GM15510 (cell line): ENCODE results near the gene ASPDH.

Experiments used
- POLR2A ChIP-seq: IDR thresholded peaks from 3 replicates; pipeline ENCODE4 v1.6.1; 2011; ENCODE audit warnings: borderline replicate concordance; ENCODE audit not compliant: insufficient read length; ENCODE audit errors: extremely low read depth

Gene ASPDH

DNA sequence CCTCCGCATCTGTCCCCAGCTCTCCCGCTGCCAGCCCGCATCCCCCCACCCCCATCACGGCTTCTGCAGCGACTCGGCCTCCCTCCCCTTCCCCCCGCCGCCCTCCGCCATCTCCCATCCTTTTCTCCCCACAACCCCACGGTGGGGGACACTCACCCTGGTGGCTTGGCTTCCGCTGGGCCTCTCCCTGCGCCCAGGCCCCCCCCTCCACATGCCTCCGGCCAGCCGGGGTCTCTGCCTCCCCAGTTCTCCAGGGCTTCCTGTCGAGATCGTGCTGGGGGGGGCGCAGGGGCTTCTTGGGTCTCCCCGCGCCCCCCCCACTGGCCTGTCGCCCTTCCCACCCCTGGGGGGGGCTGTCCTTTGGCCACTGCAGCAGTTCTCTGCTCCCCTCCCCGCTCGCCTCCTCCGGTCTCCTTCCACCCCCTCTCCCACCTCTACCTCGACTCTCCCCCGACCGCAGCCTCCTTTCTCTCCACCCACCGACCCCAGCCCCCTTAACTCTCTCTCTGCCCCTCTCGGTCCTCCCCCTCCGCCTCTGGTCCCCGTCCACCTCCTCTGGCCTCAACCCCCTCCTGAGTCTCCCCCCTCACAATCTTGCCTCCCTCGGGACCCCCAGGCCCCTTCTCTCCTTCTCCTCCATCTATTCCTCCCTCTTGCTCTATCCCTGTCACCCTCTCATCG lies 37.5 kb upstream of the ASPDH start:
- TF ChIP-seq POLR2A, result no peak

- no peak for TF ChIP-seq POLR2A
These were observed 36.9 kb upstream of the ASPDH start for GRCh38 chr19:50550594-50550966.

DNA sequence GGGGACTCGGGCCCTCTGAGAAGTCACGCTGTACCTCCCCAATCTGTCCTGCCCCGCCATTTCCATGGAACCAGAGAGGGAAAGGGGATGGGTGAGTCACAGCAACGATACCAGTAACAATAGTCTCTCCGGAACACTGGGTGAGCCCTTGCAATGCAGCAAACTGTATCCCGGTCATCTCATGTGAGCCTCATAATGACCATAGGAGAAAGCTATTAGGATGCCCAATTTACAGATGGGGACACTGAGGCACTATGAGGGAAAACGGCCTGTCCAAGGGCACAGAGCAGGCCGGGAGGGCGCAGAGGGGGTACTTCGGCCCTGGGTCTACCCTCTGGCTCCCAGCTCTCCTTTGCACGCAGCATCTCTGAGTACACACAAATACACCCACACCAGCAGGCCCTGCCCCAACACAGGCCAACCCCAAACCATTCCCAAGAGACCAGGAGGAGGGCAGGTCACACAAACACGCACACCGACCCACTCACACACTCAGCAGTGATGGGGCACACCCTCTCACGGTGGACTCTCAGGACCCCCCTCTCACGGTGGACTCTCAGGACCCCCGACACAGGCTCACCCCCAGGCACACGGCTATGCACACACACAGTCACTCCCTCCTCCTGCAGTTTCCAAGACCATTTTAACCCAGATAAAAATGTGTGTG lies 36.3 kb upstream of the ASPDH start:
- no peak for TF ChIP-seq POLR2A

GRCh38 chr19:50549059-50549926 lies 35.6 kb upstream of the ASPDH start:
- TF ChIP-seq POLR2A, result no peak

- no peak for TF ChIP-seq POLR2A
These were observed 34.7 kb upstream of the ASPDH start for GRCh38 chr19:50548191-50549058.

- no peak for TF ChIP-seq POLR2A
These were observed 33.9 kb upstream of the ASPDH start for GRCh38 chr19:50547385-50548190.

GRCh38 chr19:50546527-50547221 lies 33.0 kb upstream of the ASPDH start:
- no peak for TF ChIP-seq POLR2A

- TF ChIP-seq POLR2A, result no peak
These were observed 29.2 kb upstream of the ASPDH start for GRCh38 chr19:50542943-50543342.

DNA sequence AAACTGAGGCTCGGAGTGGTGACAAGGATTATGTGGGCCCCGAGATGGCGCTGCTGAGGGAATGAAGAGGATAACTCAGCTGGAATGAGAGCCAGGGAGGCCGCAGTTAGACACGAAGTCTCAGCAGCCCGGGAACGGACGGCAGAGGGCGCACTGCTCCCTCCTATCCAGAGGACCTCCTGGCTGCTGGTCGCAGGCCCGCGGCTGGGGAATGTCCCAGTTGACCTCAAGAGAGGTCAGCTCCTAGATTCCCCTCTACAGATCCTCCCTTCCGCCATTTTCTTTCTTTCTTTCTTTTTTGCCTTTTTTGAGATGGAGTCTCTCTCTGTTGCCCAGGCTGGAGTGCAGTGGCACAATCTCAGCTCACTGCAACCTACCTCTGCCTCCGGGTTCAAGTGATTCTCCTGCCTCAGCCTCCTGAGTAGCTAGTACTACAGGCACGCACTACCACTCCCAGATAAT lies 24.1 kb upstream of the ASPDH start:
- no peak for TF ChIP-seq POLR2A

- TF ChIP-seq POLR2A, result no peak
These were observed 23.6 kb upstream of the ASPDH start for GRCh38 chr19:50537306-50537685.

- no peak for TF ChIP-seq POLR2A
These were observed 23.1 kb upstream of the ASPDH start for GRCh38 chr19:50536662-50537305.

DNA sequence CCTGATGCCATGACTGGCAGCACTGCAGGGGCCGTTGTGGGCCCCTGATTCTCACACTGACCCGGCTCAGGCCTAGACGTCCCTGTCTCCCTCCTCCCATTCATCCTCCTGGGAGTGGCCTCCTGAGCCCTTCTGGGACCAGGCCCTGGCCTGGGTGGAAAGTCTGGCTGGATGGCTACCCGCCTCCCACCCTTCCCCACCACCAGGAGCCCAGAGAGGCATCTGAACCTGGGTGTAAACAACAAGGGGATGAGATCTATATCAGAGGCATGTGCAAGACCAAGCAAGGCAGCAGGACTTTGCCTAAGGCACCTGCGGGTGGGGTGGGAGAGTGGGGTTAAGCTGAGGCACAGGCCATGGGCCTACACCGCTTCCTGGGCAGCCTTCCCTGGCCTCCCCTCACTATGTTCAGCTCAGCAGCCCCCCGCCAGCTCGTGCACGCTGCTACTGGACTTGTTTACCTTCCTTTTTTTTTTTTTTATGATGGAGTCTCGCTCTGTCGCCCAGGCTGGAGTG lies 22.0 kb upstream of the ASPDH start:
- no peak for TF ChIP-seq POLR2A
